ENCODE measurements around the gene NKX6-2.

DNA sequence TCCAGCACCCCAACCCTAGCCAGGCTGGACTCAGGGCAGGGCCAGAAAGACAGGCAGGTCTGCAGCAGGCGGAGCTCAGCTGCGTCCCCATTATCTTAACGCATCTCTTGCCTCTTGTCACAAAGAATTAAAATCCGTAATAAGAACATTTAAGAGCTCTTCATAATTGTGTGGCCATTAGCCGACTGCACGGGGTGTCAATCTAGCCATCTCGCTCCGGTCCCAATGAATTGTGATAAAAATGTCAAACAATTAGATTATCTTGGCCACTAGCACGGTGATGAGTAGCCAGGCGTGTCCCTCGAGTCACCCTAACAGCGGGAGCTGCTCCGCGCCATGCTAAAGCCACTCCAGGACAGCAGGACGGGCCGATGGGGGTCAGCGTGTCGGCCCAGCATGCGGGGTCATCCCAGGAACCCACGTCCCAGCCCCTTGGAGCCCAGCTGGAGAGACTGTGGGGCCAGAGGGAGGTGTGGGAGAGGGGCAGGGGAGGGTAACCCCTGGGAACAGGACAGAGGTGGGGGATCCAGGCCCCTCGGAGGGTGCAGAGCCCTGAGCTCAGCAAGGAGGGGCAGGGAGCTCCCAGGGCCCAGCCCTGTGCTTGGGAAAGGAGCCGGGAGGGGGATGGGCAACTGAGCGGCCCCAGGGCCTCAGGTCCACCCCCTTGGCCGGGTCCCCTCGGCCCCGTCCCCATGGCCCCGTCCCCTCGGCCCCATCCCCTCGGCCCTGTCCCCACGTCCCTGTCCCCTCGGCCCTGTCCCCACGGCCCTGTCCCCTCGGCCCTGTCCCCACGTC lies 17.7 kb upstream of the NKX6-2 start:
- no peak for TF ChIP-seq REST (IDR thresholded peaks at IDR 0.05; ENCODE audit: low read depth)
- no peak for TF ChIP-seq YY1 (IDR thresholded peaks at IDR 0.05; ENCODE audit: low read depth)
- TF ChIP-seq, protein P1, sequence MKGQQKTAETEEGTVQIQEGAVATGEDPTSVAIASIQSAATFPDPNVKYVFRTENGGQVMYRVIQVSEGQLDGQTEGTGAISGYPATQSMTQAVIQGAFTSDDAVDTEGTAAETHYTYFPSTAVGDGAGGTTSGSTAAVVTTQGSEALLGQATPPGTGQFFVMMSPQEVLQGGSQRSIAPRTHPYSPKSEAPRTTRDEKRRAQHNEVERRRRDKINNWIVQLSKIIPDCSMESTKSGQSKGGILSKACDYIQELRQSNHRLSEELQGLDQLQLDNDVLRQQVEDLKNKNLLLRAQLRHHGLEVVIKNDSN (IDR thresholded peaks at IDR 0.05): no peak
- TF ChIP-seq FOXM1 (IDR thresholded peaks at IDR 0.05; ENCODE audit: borderline replicate concordance, low read depth): no peak
- no peak for TF ChIP-seq TAF1 (IDR thresholded peaks at IDR 0.05; ENCODE audit: low read depth)
- TF ChIP-seq TEAD4 (IDR thresholded peaks at IDR 0.05): no peak
- no peak for TF ChIP-seq RAD21 (IDR thresholded peaks at IDR 0.05; ENCODE audit: low read depth)
- TF ChIP-seq ZBTB7A (IDR thresholded peaks at IDR 0.05; ENCODE audit: low read depth): no peak
- no peak for TF ChIP-seq EP300 (IDR thresholded peaks at IDR 0.05; ENCODE audit: borderline replicate concordance)

Data from Ishikawa (cell line).